ENCODE results near the gene ODF4. TPM values are rescaled to one million over a fixed set of nuclear protein-coding genes. Genes with fewer than 3 reads are reported as not detected.

Gene ODF4
- total RNA-seq (not detected), polyA plus RNA-seq (not detected)

DNA sequence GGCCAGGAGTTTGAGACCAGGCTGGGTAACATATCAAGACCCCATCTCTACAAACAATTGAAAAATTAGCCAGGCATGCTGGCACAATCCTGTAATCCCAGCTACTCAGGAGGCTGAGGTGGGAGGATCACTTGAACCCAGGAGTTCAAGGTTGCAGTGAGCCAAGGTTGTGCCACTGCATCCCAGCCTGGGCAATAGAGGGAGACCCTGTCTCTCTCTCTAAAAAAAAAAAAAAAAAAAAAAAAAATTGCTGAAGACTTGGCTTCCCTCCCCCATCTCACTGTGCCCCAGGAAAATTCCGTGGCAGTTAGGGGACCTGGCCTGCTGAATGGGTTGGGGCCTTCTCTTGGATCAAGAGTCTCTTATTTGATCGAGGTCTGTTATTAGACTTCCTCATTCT is at the start of gene ODF4:
TSS of gene ODF4 (plus strand) at position 301 of the 400 bp plus-strand sequence. CDS start 212 bp downstream, outside the sequence.
- Histone ChIP-seq H3K9ac (ENCODE audit: low read depth in 1 of 2, low read length in 2 of 2) (no peak within 1 kb of the TSS), H3K27me3 (ENCODE audit: control insufficient read depth in 4 of 4, insufficient read depth in 4 of 4, low read length in 3 of 4) (no peaks in the 10 kb centered on the region), H3K27ac (ENCODE audit: low read depth in 1 of 2, low read length in 2 of 2) (no peak within 1 kb of the TSS), H3K9me3 (ENCODE audit: control insufficient read depth in 4 of 4, low read length in 3 of 4) (no peaks in the 10 kb centered on the region), H3K4me1 (ENCODE audit: control insufficient read depth in 4 of 4, insufficient read depth in 4 of 4, low read length in 3 of 4) (no peaks in the 10 kb centered on the region), H3K4me3 (ENCODE audit: low read depth in 1 of 3, low read length in 3 of 3) (no peak within 1 kb of the TSS), H3K36me3 (ENCODE audit: control insufficient read depth in 4 of 4, insufficient read depth in 3 of 4, low read depth in 1 of 4, low read length in 3 of 4) (no peaks in the 10 kb centered on the region)
- 79% methylated on average over 2 of the region's 2 CpGs for WGBS
- TF ChIP-seq SP1 (IDR thresholded peaks at IDR 0.05) (no peak), FOXA1 (IDR thresholded peaks at IDR 0.05) (no peak), JUND (IDR thresholded peaks at IDR 0.05) (no peak), TAF1 (conservative IDR thresholded peaks at IDR 0.05) (no peak), HNF4G (IDR thresholded peaks at IDR 0.05) (no peak), HNF4A (conservative IDR thresholded peaks at IDR 0.05) (no peak), YY1 (IDR thresholded peaks at IDR 0.05) (no peak), RAD21 (IDR thresholded peaks at IDR 0.05) (no peak), REST (IDR thresholded peaks at IDR 0.05) (no peak), GABPA (IDR thresholded peaks at IDR 0.05 in 1 of 2, conservative IDR thresholded peaks at IDR 0.05 in 1 of 2) (no peak), RXRA (IDR thresholded peaks at IDR 0.05) (no peak)
- TF ChIP-seq, protein P1, sequence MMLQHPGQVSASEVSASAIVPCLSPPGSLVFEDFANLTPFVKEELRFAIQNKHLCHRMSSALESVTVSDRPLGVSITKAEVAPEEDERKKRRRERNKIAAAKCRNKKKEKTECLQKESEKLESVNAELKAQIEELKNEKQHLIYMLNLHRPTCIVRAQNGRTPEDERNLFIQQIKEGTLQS (IDR thresholded peaks at IDR 0.05): no peak
- TF ChIP-seq, protein P2, sequence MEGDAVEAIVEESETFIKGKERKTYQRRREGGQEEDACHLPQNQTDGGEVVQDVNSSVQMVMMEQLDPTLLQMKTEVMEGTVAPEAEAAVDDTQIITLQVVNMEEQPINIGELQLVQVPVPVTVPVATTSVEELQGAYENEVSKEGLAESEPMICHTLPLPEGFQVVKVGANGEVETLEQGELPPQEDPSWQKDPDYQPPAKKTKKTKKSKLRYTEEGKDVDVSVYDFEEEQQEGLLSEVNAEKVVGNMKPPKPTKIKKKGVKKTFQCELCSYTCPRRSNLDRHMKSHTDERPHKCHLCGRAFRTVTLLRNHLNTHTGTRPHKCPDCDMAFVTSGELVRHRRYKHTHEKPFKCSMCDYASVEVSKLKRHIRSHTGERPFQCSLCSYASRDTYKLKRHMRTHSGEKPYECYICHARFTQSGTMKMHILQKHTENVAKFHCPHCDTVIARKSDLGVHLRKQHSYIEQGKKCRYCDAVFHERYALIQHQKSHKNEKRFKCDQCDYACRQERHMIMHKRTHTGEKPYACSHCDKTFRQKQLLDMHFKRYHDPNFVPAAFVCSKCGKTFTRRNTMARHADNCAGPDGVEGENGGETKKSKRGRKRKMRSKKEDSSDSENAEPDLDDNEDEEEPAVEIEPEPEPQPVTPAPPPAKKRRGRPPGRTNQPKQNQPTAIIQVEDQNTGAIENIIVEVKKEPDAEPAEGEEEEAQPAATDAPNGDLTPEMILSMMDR (IDR thresholded peaks at IDR 0.05; ENCODE audit: low read depth, low read length, missing input control): no peak
- no peak for DNase-seq (ENCODE audit: low spot score)

DNA sequence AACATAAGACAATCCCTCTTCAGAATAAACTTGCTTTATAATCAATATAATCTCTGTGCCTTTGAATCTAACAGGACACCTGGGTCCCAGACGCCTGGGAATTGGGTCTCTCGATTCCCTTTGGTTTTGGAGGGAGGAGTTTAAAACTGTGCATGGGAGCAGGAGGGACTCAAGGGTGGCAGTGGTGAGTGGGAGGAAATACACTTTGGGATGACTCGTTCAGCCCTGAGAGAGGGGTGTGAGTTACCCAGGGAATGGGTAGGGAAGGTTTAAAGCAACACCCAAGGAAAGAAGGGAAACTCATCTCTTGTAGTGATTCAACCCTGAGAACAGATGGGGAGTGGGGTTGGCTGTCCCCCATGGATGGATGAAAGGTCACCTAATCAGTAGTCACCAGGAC is 49.6 kb upstream of the ODF4 start:
- no peak for DNase-seq (ENCODE audit: low spot score)
- Histone ChIP-seq H3K4me3 (ENCODE audit: low read depth in 1 of 3, low read length in 3 of 3) (no peak overlapping the region), H3K36me3 (ENCODE audit: control insufficient read depth in 4 of 4, insufficient read depth in 3 of 4, low read depth in 1 of 4, low read length in 3 of 4) (no peaks in the 10 kb centered on the region), H3K4me1 (ENCODE audit: control insufficient read depth in 4 of 4, insufficient read depth in 4 of 4, low read length in 3 of 4) (peaks cover 14 to 50% (median 42%) of the 10 kb centered on the region in 4 donors), H3K9ac (ENCODE audit: low read depth in 1 of 2, low read length in 2 of 2) (no peak overlapping the region), H3K9me3 (ENCODE audit: control insufficient read depth in 4 of 4, low read length in 3 of 4) (no peaks in the 10 kb centered on the region), H3K27me3 (ENCODE audit: control insufficient read depth in 4 of 4, insufficient read depth in 4 of 4, low read length in 3 of 4) (no peaks in the 10 kb centered on the region), H3K27ac (ENCODE audit: low read depth in 1 of 2, low read length in 2 of 2) (no peak overlapping the region)
- TF ChIP-seq TAF1 (conservative IDR thresholded peaks at IDR 0.05) (no peak), EGR1 (IDR thresholded peaks at IDR 0.05; ENCODE audit: low read depth in 2 of 2) (no peak), NR2F2 (IDR thresholded peaks at IDR 0.05) (no peak), HNF4A (conservative IDR thresholded peaks at IDR 0.05) (no peak), GABPA (IDR thresholded peaks at IDR 0.05 in 1 of 2, conservative IDR thresholded peaks at IDR 0.05 in 1 of 2) (no peak)
- TF ChIP-seq, protein P2 (IDR thresholded peaks at IDR 0.05; ENCODE audit: low read depth, low read length, missing input control): no peak
- TF ChIP-seq, protein P3, sequence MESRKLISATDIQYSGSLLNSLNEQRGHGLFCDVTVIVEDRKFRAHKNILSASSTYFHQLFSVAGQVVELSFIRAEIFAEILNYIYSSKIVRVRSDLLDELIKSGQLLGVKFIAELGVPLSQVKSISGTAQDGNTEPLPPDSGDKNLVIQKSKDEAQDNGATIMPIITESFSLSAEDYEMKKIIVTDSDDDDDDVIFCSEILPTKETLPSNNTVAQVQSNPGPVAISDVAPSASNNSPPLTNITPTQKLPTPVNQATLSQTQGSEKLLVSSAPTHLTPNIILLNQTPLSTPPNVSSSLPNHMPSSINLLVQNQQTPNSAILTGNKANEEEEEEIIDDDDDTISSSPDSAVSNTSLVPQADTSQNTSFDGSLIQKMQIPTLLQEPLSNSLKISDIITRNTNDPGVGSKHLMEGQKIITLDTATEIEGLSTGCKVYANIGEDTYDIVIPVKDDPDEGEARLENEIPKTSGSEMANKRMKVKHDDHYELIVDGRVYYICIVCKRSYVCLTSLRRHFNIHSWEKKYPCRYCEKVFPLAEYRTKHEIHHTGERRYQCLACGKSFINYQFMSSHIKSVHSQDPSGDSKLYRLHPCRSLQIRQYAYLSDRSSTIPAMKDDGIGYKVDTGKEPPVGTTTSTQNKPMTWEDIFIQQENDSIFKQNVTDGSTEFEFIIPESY (IDR thresholded peaks at IDR 0.05): no peak
- WGBS: 62% methylated on average over 3 of the region's 3 CpGs

Data from liver (tissue), 9 donors.